Erythroblast (primary cell): ENCODE results near the gene ZNF579.
"Not testable (repeated sequence)": the region's sequence is repeated elsewhere in the genome, so short reads cannot be mapped to it uniquely, and the experiment has no call there.

ENCODE experiments used
- GATA1 ChIP-seq: IDR thresholded peaks from 2 replicates; pipeline ENCODE4 v1.6.1; 2011; ENCODE audit warnings: low read depth, mild to moderate bottlenecking, control low read depth, low read length, moderate library complexity
- POLR2A ChIP-seq: IDR thresholded peaks from 2 replicates; pipeline ENCODE4 v1.6.1; 2011; ENCODE audit warnings: mild to moderate bottlenecking, low read length

DNA sequence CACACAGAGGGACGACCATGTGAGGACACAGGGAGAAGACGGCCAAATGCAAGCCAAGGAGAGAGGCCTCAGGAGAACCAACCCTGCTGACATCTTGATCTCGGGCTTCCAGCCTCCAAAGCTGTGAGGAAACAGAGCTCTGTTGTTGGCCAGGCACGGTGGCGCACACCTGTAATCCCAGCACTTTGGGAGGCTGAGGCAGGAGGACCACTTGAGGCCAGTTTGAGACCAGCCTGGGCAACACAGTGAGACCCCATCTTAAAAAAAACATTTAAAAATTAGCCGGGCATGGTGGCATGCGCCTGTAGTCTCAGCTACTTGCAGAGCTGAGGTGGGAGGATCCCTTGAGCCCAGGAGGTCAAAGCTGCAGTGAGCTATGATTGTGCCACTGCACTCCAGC is 46.4 kb downstream of the ZNF579 start:
- not testable (repeated sequence) for TF ChIP-seq POLR2A, GATA1
